RPMI8226 (cell line): ENCODE results near the gene MEX3D.
A peak's percentile ranks its signal among the peaks of the same experiment; 100 is the strongest.

Experiments
- DNase-seq: peaks from one replicate; pipeline ENCODE4 v3.0.0-alpha.2; 2015

The MEX3D gene

GRCh38 chr19:1514986-1515721 is 53.0 kb downstream of the MEX3D start:
- no peak for DNase-seq

- no peak for DNase-seq
Observed at GRCh38 chr19:1514295-1514661, 53.8 kb downstream of the MEX3D start.

- peak; percentile 83 for DNase-seq
Observed at GRCh38 chr19:1513499-1514294, 54.4 kb downstream of the MEX3D start.

- DNase-seq = peak; percentile 89
Observed at GRCh38 chr19:1512671-1513498, 55.2 kb downstream of the MEX3D start, which contains the start of gene ADAMTSL5. Gene ADAMTSL5 (minus strand): TSS chr19:1513019. CDS start chr19:1510943, 2,076 bp downstream.

GRCh38 chr19:1511318-1512317 is 56.5 kb downstream of the MEX3D start:
- DNase-seq = peak; percentile 31

GRCh38 chr19:1510807-1511206 is 57.3 kb downstream of the MEX3D start:
- no peak for DNase-seq

- DNase-seq = no peak
Observed at GRCh38 chr19:1510442-1510806, 57.7 kb downstream of the MEX3D start.

GRCh38 chr19:1509602-1510441 is 58.3 kb downstream of the MEX3D start:
- DNase-seq = no peak

GRCh38 chr19:1508507-1508856 is 59.6 kb downstream of the MEX3D start:
- no peak for DNase-seq

GRCh38 chr19:1507763-1508506 is 60.2 kb downstream of the MEX3D start:
- DNase-seq = peak; percentile 94

GRCh38 chr19:1507192-1507660 is 60.9 kb downstream of the MEX3D start:
- DNase-seq = no peak

- DNase-seq = no peak
Observed at GRCh38 chr19:1505991-1506881, 61.9 kb downstream of the MEX3D start.

- DNase-seq = no peak
Observed at GRCh38 chr19:1505012-1505411, 63.1 kb downstream of the MEX3D start.
